ENCODE data around the gene MEGF10. TPM values are rescaled to one million over a fixed set of nuclear protein-coding genes. Genes with fewer than 3 reads are reported as not detected.

The MEGF10 gene
- total and polyA plus RNA-seq, 2 of the 8 experiments (the other 6 are each of a cell fraction or from before 2014, with no cell fraction given), result 38.2 to 53.1 TPM

DNA sequence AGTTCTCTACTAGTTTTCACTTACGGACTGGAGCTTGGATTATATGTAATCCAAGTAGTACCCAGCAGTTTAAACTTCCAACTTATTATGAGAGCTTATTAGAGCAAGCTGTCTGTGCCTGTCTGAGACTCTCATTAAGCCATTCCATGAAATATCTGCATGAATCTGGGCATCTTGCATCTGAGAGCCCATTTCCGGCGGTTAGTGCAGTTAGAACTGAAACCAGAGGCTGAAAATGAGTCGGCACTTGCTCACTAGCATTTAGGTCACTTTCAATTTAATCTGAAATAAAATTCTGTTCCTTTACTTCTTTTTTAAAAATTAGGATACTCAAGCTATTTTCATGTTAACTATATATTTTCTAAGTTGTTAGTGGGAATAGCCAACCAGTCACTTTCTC is 102.2 kb downstream of the MEGF10 start (continued):
- TF ChIP-seq GTF2F1 (IDR thresholded peaks at IDR 0.05; ENCODE audit: borderline replicate concordance, low read depth, low read length), result no peak
- TF ChIP-seq RNF2 (IDR thresholded peaks at IDR 0.05; ENCODE audit: borderline replicate concordance, low read depth, low read length, missing control alignments, poor library complexity, severe bottlenecking), result no peak
- no peak for TF ChIP-seq POLR2A (IDR thresholded peaks at IDR 0.05; ENCODE audit: control extremely low read depth in 1 of 2, low read depth in 2 of 2, low read length in 2 of 2)
- no peak for TF ChIP-seq SIX5 (IDR thresholded peaks at IDR 0.05; ENCODE audit: low read depth, low read length)
- TF ChIP-seq, protein P1, sequence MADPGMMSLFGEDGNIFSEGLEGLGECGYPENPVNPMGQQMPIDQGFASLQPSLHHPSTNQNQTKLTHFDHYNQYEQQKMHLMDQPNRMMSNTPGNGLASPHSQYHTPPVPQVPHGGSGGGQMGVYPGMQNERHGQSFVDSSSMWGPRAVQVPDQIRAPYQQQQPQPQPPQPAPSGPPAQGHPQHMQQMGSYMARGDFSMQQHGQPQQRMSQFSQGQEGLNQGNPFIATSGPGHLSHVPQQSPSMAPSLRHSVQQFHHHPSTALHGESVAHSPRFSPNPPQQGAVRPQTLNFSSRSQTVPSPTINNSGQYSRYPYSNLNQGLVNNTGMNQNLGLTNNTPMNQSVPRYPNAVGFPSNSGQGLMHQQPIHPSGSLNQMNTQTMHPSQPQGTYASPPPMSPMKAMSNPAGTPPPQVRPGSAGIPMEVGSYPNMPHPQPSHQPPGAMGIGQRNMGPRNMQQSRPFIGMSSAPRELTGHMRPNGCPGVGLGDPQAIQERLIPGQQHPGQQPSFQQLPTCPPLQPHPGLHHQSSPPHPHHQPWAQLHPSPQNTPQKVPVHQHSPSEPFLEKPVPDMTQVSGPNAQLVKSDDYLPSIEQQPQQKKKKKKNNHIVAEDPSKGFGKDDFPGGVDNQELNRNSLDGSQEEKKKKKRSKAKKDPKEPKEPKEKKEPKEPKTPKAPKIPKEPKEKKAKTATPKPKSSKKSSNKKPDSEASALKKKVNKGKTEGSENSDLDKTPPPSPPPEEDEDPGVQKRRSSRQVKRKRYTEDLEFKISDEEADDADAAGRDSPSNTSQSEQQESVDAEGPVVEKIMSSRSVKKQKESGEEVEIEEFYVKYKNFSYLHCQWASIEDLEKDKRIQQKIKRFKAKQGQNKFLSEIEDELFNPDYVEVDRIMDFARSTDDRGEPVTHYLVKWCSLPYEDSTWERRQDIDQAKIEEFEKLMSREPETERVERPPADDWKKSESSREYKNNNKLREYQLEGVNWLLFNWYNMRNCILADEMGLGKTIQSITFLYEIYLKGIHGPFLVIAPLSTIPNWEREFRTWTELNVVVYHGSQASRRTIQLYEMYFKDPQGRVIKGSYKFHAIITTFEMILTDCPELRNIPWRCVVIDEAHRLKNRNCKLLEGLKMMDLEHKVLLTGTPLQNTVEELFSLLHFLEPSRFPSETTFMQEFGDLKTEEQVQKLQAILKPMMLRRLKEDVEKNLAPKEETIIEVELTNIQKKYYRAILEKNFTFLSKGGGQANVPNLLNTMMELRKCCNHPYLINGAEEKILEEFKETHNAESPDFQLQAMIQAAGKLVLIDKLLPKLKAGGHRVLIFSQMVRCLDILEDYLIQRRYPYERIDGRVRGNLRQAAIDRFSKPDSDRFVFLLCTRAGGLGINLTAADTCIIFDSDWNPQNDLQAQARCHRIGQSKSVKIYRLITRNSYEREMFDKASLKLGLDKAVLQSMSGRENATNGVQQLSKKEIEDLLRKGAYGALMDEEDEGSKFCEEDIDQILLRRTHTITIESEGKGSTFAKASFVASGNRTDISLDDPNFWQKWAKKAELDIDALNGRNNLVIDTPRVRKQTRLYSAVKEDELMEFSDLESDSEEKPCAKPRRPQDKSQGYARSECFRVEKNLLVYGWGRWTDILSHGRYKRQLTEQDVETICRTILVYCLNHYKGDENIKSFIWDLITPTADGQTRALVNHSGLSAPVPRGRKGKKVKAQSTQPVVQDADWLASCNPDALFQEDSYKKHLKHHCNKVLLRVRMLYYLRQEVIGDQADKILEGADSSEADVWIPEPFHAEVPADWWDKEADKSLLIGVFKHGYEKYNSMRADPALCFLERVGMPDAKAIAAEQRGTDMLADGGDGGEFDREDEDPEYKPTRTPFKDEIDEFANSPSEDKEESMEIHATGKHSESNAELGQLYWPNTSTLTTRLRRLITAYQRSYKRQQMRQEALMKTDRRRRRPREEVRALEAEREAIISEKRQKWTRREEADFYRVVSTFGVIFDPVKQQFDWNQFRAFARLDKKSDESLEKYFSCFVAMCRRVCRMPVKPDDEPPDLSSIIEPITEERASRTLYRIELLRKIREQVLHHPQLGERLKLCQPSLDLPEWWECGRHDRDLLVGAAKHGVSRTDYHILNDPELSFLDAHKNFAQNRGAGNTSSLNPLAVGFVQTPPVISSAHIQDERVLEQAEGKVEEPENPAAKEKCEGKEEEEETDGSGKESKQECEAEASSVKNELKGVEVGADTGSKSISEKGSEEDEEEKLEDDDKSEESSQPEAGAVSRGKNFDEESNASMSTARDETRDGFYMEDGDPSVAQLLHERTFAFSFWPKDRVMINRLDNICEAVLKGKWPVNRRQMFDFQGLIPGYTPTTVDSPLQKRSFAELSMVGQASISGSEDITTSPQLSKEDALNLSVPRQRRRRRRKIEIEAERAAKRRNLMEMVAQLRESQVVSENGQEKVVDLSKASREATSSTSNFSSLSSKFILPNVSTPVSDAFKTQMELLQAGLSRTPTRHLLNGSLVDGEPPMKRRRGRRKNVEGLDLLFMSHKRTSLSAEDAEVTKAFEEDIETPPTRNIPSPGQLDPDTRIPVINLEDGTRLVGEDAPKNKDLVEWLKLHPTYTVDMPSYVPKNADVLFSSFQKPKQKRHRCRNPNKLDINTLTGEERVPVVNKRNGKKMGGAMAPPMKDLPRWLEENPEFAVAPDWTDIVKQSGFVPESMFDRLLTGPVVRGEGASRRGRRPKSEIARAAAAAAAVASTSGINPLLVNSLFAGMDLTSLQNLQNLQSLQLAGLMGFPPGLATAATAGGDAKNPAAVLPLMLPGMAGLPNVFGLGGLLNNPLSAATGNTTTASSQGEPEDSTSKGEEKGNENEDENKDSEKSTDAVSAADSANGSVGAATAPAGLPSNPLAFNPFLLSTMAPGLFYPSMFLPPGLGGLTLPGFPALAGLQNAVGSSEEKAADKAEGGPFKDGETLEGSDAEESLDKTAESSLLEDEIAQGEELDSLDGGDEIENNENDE (IDR thresholded peaks at IDR 0.05; ENCODE audit: insufficient replicate concordance, low read length), result no peak
- TF ChIP-seq ASH2L (IDR thresholded peaks at IDR 0.05; ENCODE audit: low read length), result no peak
- TF ChIP-seq ZNF274 (IDR thresholded peaks at IDR 0.05; ENCODE audit: borderline replicate concordance, extremely low read depth, low read length), result no peak

Data from H1 (cell line).